MV-4-11 (cell line): ENCODE results near the gene TKT.
"Not testable (repeated sequence)": the region's sequence is repeated elsewhere in the genome, so short reads cannot be mapped to it uniquely, and the experiment has no call there.

Experiments used
- DNase-seq: peaks from one replicate; lab custom pipeline; 2025; lab: John Stamatoyannopoulos, UW

TKT gene

GRCh38 chr3:53259427-53260259 lies 3.8 kb upstream of the TKT start:
- DNase-seq: no peak

GRCh38 chr3:53258600-53259426 lies 3.0 kb upstream of the TKT start:
- no peak for DNase-seq

GRCh38 chr3:53257465-53257864 lies 1.6 kb upstream of the TKT start:
- DNase-seq: no peak

- DNase-seq: no peak
Measured at GRCh38 chr3:53256704-53257055, 858 bp upstream of the TKT start.

GRCh38 chr3:53255423-53255774 lies 423 bp downstream of the TKT start:
- no peak for DNase-seq

GRCh38 chr3:53254509-53255422 lies 1.1 kb downstream of the TKT start:
- peak; percentile 35 for DNase-seq

- no peak for DNase-seq
Measured at GRCh38 chr3:53253707-53254508, 1.9 kb downstream of the TKT start.

- DNase-seq: not testable (repeated sequence)
Measured at GRCh38 chr3:53252947-53253322, 2.9 kb downstream of the TKT start.

- peak; percentile 69 for DNase-seq
Measured at GRCh38 chr3:53252096-53252946, 3.5 kb downstream of the TKT start.

GRCh38 chr3:53250881-53251605 lies 4.8 kb downstream of the TKT start:
- no peak for DNase-seq

GRCh38 chr3:53250453-53250852 lies 5.4 kb downstream of the TKT start:
- DNase-seq: no peak

- DNase-seq: no peak
Measured at GRCh38 chr3:53248161-53248560, 7.7 kb downstream of the TKT start.

GRCh38 chr3:53247619-53248018 lies 8.2 kb downstream of the TKT start:
- DNase-seq: no peak

GRCh38 chr3:53244271-53244670 lies 11.6 kb downstream of the TKT start:
- DNase-seq: no peak

GRCh38 chr3:53243785-53244184 lies 12.0 kb downstream of the TKT start:
- no peak for DNase-seq

GRCh38 chr3:53243165-53243564 lies 12.7 kb downstream of the TKT start:
- DNase-seq: no peak

GRCh38 chr3:53242642-53243041 lies 13.2 kb downstream of the TKT start:
- DNase-seq: peak; percentile 46

- DNase-seq: no peak
Measured at GRCh38 chr3:53242155-53242554, 13.7 kb downstream of the TKT start.

GRCh38 chr3:53240989-53241972 lies 14.5 kb downstream of the TKT start:
- DNase-seq: no peak
